ENCODE data around the gene SUGCT.

- TF ChIP-seq CTCF (IDR thresholded peaks at IDR 0.05; ENCODE audit: low read depth, low read length): no peak
- no peak for TF ChIP-seq EZH2phosphoT487 (IDR thresholded peaks at IDR 0.05; ENCODE audit: low read depth)
Observed at GRCh38 chr7:40622941-40623501, 488.2 kb downstream of the SUGCT start.
